Measurements from ENCODE around the gene TNS4. TPM values are rescaled to one million over a fixed set of nuclear protein-coding genes. Genes with fewer than 3 reads are reported as not detected.
A peak's percentile ranks its signal among the peaks of the same experiment; 100 is the strongest.

The TNS4 gene
- total RNA-seq, 2 donors from 2014 or later: not detected

- intact Hi-C loops (cut with DNase I): loop anchor here in 1 of 2 donors (10.0 kb wide), 1 partner anchor 128 kb away; no protein-coding TSS in a partner anchor
Observed at GRCh38 chr17:40522250-40522960, 21.0 kb upstream of the TNS4 start.

GRCh38 chr17:40520991-40521453, 19.6 kb upstream of the TNS4 start:
- ATAC-seq (no peak), DNase-seq (no peak)
- intact Hi-C loops (cut with DNase I): loop anchor here in 1 of 2 donors (10.0 kb wide), 1 partner anchor 126 kb away; no protein-coding TSS in a partner anchor

More at GRCh38 chr17:40522250-40522960, 21.0 kb upstream of the TNS4 start:
- no peak for DNase-seq
- ATAC-seq: peak in 1 of 2 donors; percentile 19

GRCh38 chr17:40519089-40519775, 17.8 kb upstream of the TNS4 start:
- intact Hi-C loops (cut with DNase I): no loop called here
- DNase-seq (no peak), ATAC-seq (no peak)

GRCh38 chr17:40518401-40519088, 17.1 kb upstream of the TNS4 start:
- peak in 1 of 2 donors; percentile 71 for ATAC-seq
- intact Hi-C loops (cut with DNase I): no loop called here
- no peak for DNase-seq

- no peak for ATAC-seq
- no peak for DNase-seq
- intact Hi-C loops (cut with DNase I): no loop called here
Observed at GRCh38 chr17:40517981-40518380, 16.6 kb upstream of the TNS4 start.

- intact Hi-C loops (cut with DNase I): no loop called here
- no peak for ATAC-seq
- DNase-seq: no peak
Observed at GRCh38 chr17:40517286-40517662, 15.9 kb upstream of the TNS4 start.

GRCh38 chr17:40516581-40517285, 15.3 kb upstream of the TNS4 start:
- intact Hi-C loops (cut with DNase I): no loop called here
- DNase-seq: no peak
- ATAC-seq: peak; percentile 4 to 29

- no peak for DNase-seq
- intact Hi-C loops (cut with DNase I): no loop called here
- no peak for ATAC-seq
Observed at GRCh38 chr17:40515491-40516041, 14.1 kb upstream of the TNS4 start.

- no peak for DNase-seq
- no peak for ATAC-seq
- intact Hi-C loops (cut with DNase I): no loop called here
Observed at GRCh38 chr17:40515011-40515410, 13.6 kb upstream of the TNS4 start.

- ATAC-seq (no peak), DNase-seq (no peak)
- intact Hi-C loops (cut with DNase I): no loop called here
Observed at GRCh38 chr17:40514013-40514875, 12.8 kb upstream of the TNS4 start.

- intact Hi-C loops (cut with DNase I): no loop called here
- no peak for ATAC-seq
- no peak for DNase-seq
Observed at GRCh38 chr17:40511667-40512220, 10.3 kb upstream of the TNS4 start.

GRCh38 chr17:40511136-40511535, 9.7 kb upstream of the TNS4 start:
- no peak for ATAC-seq

GRCh38 chr17:40510328-40510648, 8.9 kb upstream of the TNS4 start:
- ATAC-seq (peak in 1 of 2 donors; percentile 93), DNase-seq (no peak)
- intact Hi-C loops (cut with DNase I): no loop called here

More at GRCh38 chr17:40511136-40511535, 9.7 kb upstream of the TNS4 start:
- DNase-seq: no peak
- intact Hi-C loops (cut with DNase I): no loop called here

- intact Hi-C loops (cut with DNase I): no loop called here
- DNase-seq (no peak), ATAC-seq (no peak)
Observed at GRCh38 chr17:40509626-40510327, 8.4 kb upstream of the TNS4 start.

GRCh38 chr17:40506786-40507185, 5.4 kb upstream of the TNS4 start:
- ATAC-seq (no peak), DNase-seq (no peak)
- intact Hi-C loops (cut with DNase I): no loop called here

- ATAC-seq: no peak
Observed at GRCh38 chr17:40503154-40503553, 1.7 kb upstream of the TNS4 start.

GRCh38 chr17:40502716-40503115, 1.3 kb upstream of the TNS4 start:
- DNase-seq (no peak), ATAC-seq (no peak)
- intact Hi-C loops (cut with DNase I): no loop called here

More at GRCh38 chr17:40503154-40503553, 1.7 kb upstream of the TNS4 start:
- intact Hi-C loops (cut with DNase I): no loop called here
- no peak for DNase-seq

Measured in left cardiac atrium (tissue), 4 donors.